Lung (tissue), 12 donors: ENCODE measurements around the gene PARP3. TPM values are rescaled to one million over a fixed set of nuclear protein-coding genes. Genes with fewer than 3 reads are reported as not detected.

Experiments
- ATAC-seq: fragments of 200-7000 bp; cut with Tn5 transposase; one replicate; pipeline ENCODE4 v1.9.1; 2020; ENCODE audit warnings: moderate number of reproducible peaks; ENCODE audit not compliant: insufficient read depth, low FRiP score
- DNase-seq, 3 donors: peaks; one replicate each; pipeline ENCODE4 v3.0.0-alpha.2; 2013 to 2017
- H3K27ac ChIP-seq, 2 donors: one replicate each; pipeline ENCODE4 v1.5.1; 2013; ENCODE audit warnings: mild to moderate bottlenecking in 2 of 2, moderate library complexity in 2 of 2, control low read depth in 1 of 2, inconsistent platforms in 1 of 2, low read depth in 1 of 2, low read length in 1 of 2
- H3K27me3 ChIP-seq, 3 donors: one replicate each; pipeline ENCODE4 v1.5.1; 2013; ENCODE audit warnings: low read length in 2 of 3; ENCODE audit not compliant: control insufficient read depth in 3 of 3, insufficient read depth in 3 of 3
- H3K36me3 ChIP-seq, 4 donors: one replicate each; pipeline ENCODE4 v1.5.1; 2013; ENCODE audit warnings: low read length in 4 of 4, mild to moderate bottlenecking in 1 of 4, moderate library complexity in 1 of 4; ENCODE audit not compliant: control insufficient read depth in 4 of 4, insufficient read depth in 4 of 4
- H3K4me1 ChIP-seq, 5 donors: one replicate each; pipeline ENCODE4 v1.5.1; 2013; ENCODE audit warnings: low read length in 5 of 5, mild to moderate bottlenecking in 2 of 5, moderate library complexity in 1 of 5; ENCODE audit not compliant: control insufficient read depth in 5 of 5, insufficient read depth in 5 of 5
- H3K4me3 ChIP-seq: one replicate; pipeline ENCODE4 v1.5.1; 2013; ENCODE audit warnings: mild to moderate bottlenecking, control low read depth, moderate library complexity
- H3K9ac ChIP-seq, 2 donors: one replicate each; pipeline ENCODE4 v1.5.1; 2013; ENCODE audit warnings: low read length in 2 of 2, control low read depth in 1 of 2; ENCODE audit not compliant: insufficient read depth in 1 of 2
- H3K9me3 ChIP-seq, 4 donors: one replicate each; pipeline ENCODE4 v1.5.1; 2013; ENCODE audit warnings: low read length in 3 of 4, mild to moderate bottlenecking in 1 of 4, moderate library complexity in 1 of 4; ENCODE audit not compliant: control insufficient read depth in 4 of 4, insufficient read depth in 3 of 4
- CTCF ChIP-seq: IDR thresholded peaks from 2 replicates; pipeline ENCODE4 v1.5.1; 2012; ENCODE audit warnings: mild to moderate bottlenecking; ENCODE audit errors: control extremely low read depth, extremely low read depth
- WGBS, 2 donors: extraction: QIAGEN DNeasy Blood & Tissue Kit; methylation state at CpG; one replicate each; pipeline ENCODE4 v1.1.7; 2013; 5-methylcytosine and 5-hydroxymethylcytosine counted together
- polyA plus RNA-seq, 2 donors: library from polyadenylated mRNA; stranded (reverse); fragments of 200-250 nt; gene quantifications; one replicate each; pipeline ENCODE4 v1.2.1, GENCODE V29; 2013
- total RNA-seq, 2 donors: library from RNA; depleted of rRNA in 1 of 2; stranded (reverse); fragments of >200 nt in 1 of 2; gene quantifications; one replicate each; pipeline ENCODE4 v1.2.1, GENCODE V29; 2014 to 2021
- donor health status: control.
- donor health status: control.
- donor health status: Bipolar disorder and iron deficiency.
- donor health status: healthy.
- donor health status: DM: yes; HTN: yes; CAD: no.

PARP3 gene
- total and polyA plus RNA-seq, 4 donors = 15.3 to 36.7 (median 21.0) TPM

- DNase-seq (no peak), ATAC-seq (no peak)
- H3K27ac ChIP-seq = no peak overlapping the region
- TF ChIP-seq CTCF = no peak
- 76 to 88% methylated on average over 4 of the region's 4 CpGs for WGBS, 2 donors
- no peak overlapping the region for H3K4me3 ChIP-seq
- H3K36me3 ChIP-seq = no peaks in the 10 kb centered on the region
- H3K9me3 ChIP-seq = no peaks in the 10 kb centered on the region
- no peaks in the 10 kb centered on the region for H3K27me3 ChIP-seq
- no peak overlapping the region for H3K9ac ChIP-seq
- H3K4me1 ChIP-seq = peaks cover 0 to 30% (median 16%) of the 10 kb centered on the region in 5 donors
Observed at GRCh38 chr3:51969841-51970240, 27.7 kb downstream of the PARP3 start.

GRCh38 chr3:51970606-51971300, 28.6 kb downstream of the PARP3 start:
- H3K27ac ChIP-seq = no peak overlapping the region
- H3K4me1 ChIP-seq = peaks cover 0 to 36% (median 20%) of the 10 kb centered on the region in 5 donors
- DNase-seq = no peak
- no peak overlapping the region for H3K4me3 ChIP-seq
- no peak overlapping the region for H3K9ac ChIP-seq
- no peak for ATAC-seq
- WGBS, 2 donors = 76 to 82% methylated on average over 6 of the region's 6 CpGs
- H3K9me3 ChIP-seq = no peaks in the 10 kb centered on the region
- no peak for TF ChIP-seq CTCF
- H3K27me3 ChIP-seq = no peaks in the 10 kb centered on the region
- no peaks in the 10 kb centered on the region for H3K36me3 ChIP-seq

- 91% methylated on average over 11 of the region's 11 CpGs for WGBS, 2 donors
- DNase-seq = no peak
- TF ChIP-seq CTCF = no peak
Observed at GRCh38 chr3:51971350-51971749, 29.2 kb downstream of the PARP3 start.

More at GRCh38 chr3:51971350-51971749, 29.2 kb downstream of the PARP3 start:
- no peak overlapping the region for H3K9ac ChIP-seq
- H3K4me1 ChIP-seq = peaks cover 0 to 34% (median 19%) of the 10 kb centered on the region in 5 donors
- no peak overlapping the region for H3K27ac ChIP-seq
- H3K27me3 ChIP-seq = no peaks in the 10 kb centered on the region
- ATAC-seq = no peak
- H3K4me3 ChIP-seq = no peak overlapping the region
- H3K36me3 ChIP-seq = no peaks in the 10 kb centered on the region
- no peaks in the 10 kb centered on the region for H3K9me3 ChIP-seq
